H9 (cell line): ENCODE results near the gene CA5A. TPM values are rescaled to one million over a fixed set of nuclear protein-coding genes. Genes with fewer than 3 reads are reported as not detected.

Experiments used
- DNase-seq: peaks from one replicate; pipeline ENCODE4 v3.0.0-alpha.2; 2017
- H2AFZ ChIP-seq: one replicate; pipeline ENCODE4 v1.6.1; 2013; ENCODE audit warnings: mild to moderate bottlenecking, low read length, control low read depth, moderate library complexity
- H2AK5ac ChIP-seq: 2 replicates; pipeline ENCODE4 v1.6.1; 2013; ENCODE audit warnings: low read length, control low read depth, mixed read lengths; ENCODE audit not compliant: insufficient read length
- H2BK120ac ChIP-seq: one replicate; pipeline ENCODE4 v1.6.1; 2013; ENCODE audit warnings: low read depth, mild to moderate bottlenecking, low read length, control low read depth, inconsistent platforms; ENCODE audit not compliant: poor library complexity, severe bottlenecking
- H2BK12ac ChIP-seq: 2 replicates; pipeline ENCODE4 v1.6.1; 2013; ENCODE audit warnings: low read length, control low read depth, mixed read lengths, low read depth; ENCODE audit not compliant: insufficient read length
- H2BK15ac ChIP-seq: 2 replicates; pipeline ENCODE4 v1.6.1; 2013; ENCODE audit warnings: low read depth, low read length, control low read depth
- H2BK20ac ChIP-seq: one replicate; pipeline ENCODE4 v1.6.1; 2013; ENCODE audit warnings: low read depth, mild to moderate bottlenecking, low read length, control low read depth, inconsistent platforms; ENCODE audit not compliant: poor library complexity, severe bottlenecking
- H2BK5ac ChIP-seq: 2 replicates; pipeline ENCODE4 v1.6.1; 2013; ENCODE audit warnings: low read length, control low read depth, mixed read lengths; ENCODE audit not compliant: insufficient read length
- H3K14ac ChIP-seq: 2 replicates; pipeline ENCODE4 v1.6.1; 2013; ENCODE audit warnings: low read length, control low read depth; ENCODE audit not compliant: insufficient read depth
- H3K18ac ChIP-seq: 2 replicates; pipeline ENCODE4 v1.6.1; 2013; ENCODE audit warnings: low read depth, mild to moderate bottlenecking, mixed read lengths, low read length, control low read depth; ENCODE audit not compliant: insufficient read length
- H3K23ac ChIP-seq: 2 replicates; pipeline ENCODE4 v1.6.1; 2013; ENCODE audit warnings: low read length, control low read depth, mixed read lengths, low read depth; ENCODE audit not compliant: insufficient read length
- H3K23me2 ChIP-seq: 2 replicates; pipeline ENCODE4 v1.6.1; 2013; ENCODE audit warnings: low read depth, mild to moderate bottlenecking, mixed read lengths, low read length, control low read depth; ENCODE audit not compliant: insufficient read length, poor library complexity, severe bottlenecking
- H3K27ac ChIP-seq: 2 replicates; pipeline ENCODE4 v1.5.1; 2013; ENCODE audit warnings: low read length, control low read depth, mixed read lengths, low read depth; ENCODE audit not compliant: insufficient read length
- H3K27me3 ChIP-seq: 2 replicates; pipeline ENCODE4 v1.6.1; 2013; ENCODE audit warnings: low read length, control low read depth, inconsistent platforms; ENCODE audit not compliant: insufficient read depth
- H3K4ac ChIP-seq: 2 replicates; pipeline ENCODE4 v1.6.1; 2013; ENCODE audit warnings: low read depth, mild to moderate bottlenecking, control low read depth, inconsistent platforms, low read length, moderate library complexity
- H3K4me1 ChIP-seq: 2 replicates; pipeline ENCODE4 v1.6.1; 2013; ENCODE audit warnings: low read length, control low read depth, inconsistent platforms; ENCODE audit not compliant: insufficient read depth
- H3K4me2 ChIP-seq: 2 replicates; pipeline ENCODE4 v1.6.1; 2013; ENCODE audit warnings: low read length, control low read depth, mixed read lengths; ENCODE audit not compliant: insufficient read length, insufficient read depth
- H3K56ac ChIP-seq: 2 replicates; pipeline ENCODE4 v1.6.1; 2013; ENCODE audit warnings: low read depth, mild to moderate bottlenecking, mixed read lengths, low read length, control low read depth; ENCODE audit not compliant: insufficient read length
- H3K79me1 ChIP-seq: 2 replicates; pipeline ENCODE4 v1.6.1; 2013; ENCODE audit warnings: low read depth, mild to moderate bottlenecking, moderate library complexity, low read length, control low read depth, inconsistent platforms; ENCODE audit not compliant: insufficient read depth, poor library complexity, severe bottlenecking
- H3K79me2 ChIP-seq: 2 replicates; pipeline ENCODE4 v1.6.1; 2013; ENCODE audit warnings: low read length, control low read depth, inconsistent platforms; ENCODE audit not compliant: insufficient read depth
- H3K9ac ChIP-seq: 2 replicates; pipeline ENCODE4 v1.6.1; 2013; ENCODE audit warnings: low read length, control low read depth, mixed read lengths; ENCODE audit not compliant: insufficient read length; ENCODE audit errors: extremely low read depth
- H3K9me3 ChIP-seq: one replicate; pipeline ENCODE4 v1.6.1; 2013; ENCODE audit warnings: low read depth, low read length, inconsistent platforms; ENCODE audit not compliant: control insufficient read depth
- H3T11ph ChIP-seq: one replicate; pipeline ENCODE4 v1.6.1; 2013; ENCODE audit warnings: mild to moderate bottlenecking, low read length, control low read depth, inconsistent platforms
- H4K20me1 ChIP-seq: one replicate; pipeline ENCODE4 v1.6.1; 2013; ENCODE audit not compliant: control insufficient read depth, insufficient read length, insufficient read depth
- H4K5ac ChIP-seq: 2 replicates; pipeline ENCODE4 v1.6.1; 2013; ENCODE audit warnings: low read depth, mild to moderate bottlenecking, mixed read lengths, low read length, control low read depth; ENCODE audit not compliant: insufficient read length
- H4K8ac ChIP-seq: replicated peaks from 2 replicates; pipeline ENCODE4 v1.6.1; 2013; ENCODE audit warnings: low read length, control low read depth, mixed read lengths, low read depth; ENCODE audit not compliant: insufficient read length
- H4K91ac ChIP-seq: 2 replicates; pipeline ENCODE4 v1.6.1; 2013; ENCODE audit warnings: low read depth, mild to moderate bottlenecking, moderate library complexity, mixed read lengths, low read length, control low read depth; ENCODE audit not compliant: insufficient read length
- H3K27ac Mint-ChIP-seq, 3 experiments: 2 replicates in 2 of 3; 3 replicates in 1 of 3; pipeline ENCODE4 v1.8.0; 2020 to 2021; ENCODE audit warnings: mixed read lengths in 3 of 3, mild to moderate bottlenecking in 1 of 3, moderate library complexity in 1 of 3
- H3K27me3 Mint-ChIP-seq: 2 replicates; pipeline ENCODE4 v1.8.0; 2021; ENCODE audit warnings: low read depth, mild to moderate bottlenecking, moderate library complexity, mixed read lengths
- H3K36me3 Mint-ChIP-seq, 3 experiments: 2 replicates in 2 of 3; 3 replicates in 1 of 3; pipeline ENCODE4 v1.8.0; 2020 to 2021; ENCODE audit warnings: low read depth in 3 of 3, mixed read lengths in 3 of 3; ENCODE audit not compliant: insufficient read depth in 1 of 3
- H3K4me1 Mint-ChIP-seq, 2 experiments: 2 replicates each; pipeline ENCODE4 v1.8.0; 2020; ENCODE audit warnings: mixed read lengths in 2 of 2
- H3K4me3 Mint-ChIP-seq, 2 experiments: 2 replicates in 1 of 2; 3 replicates in 1 of 2; pipeline ENCODE4 v1.8.0; 2020 to 2021; ENCODE audit warnings: mild to moderate bottlenecking in 2 of 2, mixed read lengths in 2 of 2, moderate library complexity in 1 of 2
- H3K9me3 Mint-ChIP-seq, 2 experiments: 2 replicates in 1 of 2; 3 replicates in 1 of 2; pipeline ENCODE4 v1.8.0; 2020; ENCODE audit warnings: mild to moderate bottlenecking in 2 of 2, mixed read lengths in 2 of 2, moderate library complexity in 1 of 2
- CTCF ChIP-seq: fragments of 200-600 bp; sonication (generic); conservative IDR thresholded peaks from 3 replicates; pipeline ENCODE4 v1.8.0; 2021; ENCODE audit warnings: antibody characterized with exemption, mild to moderate bottlenecking
- WGBS: extraction: QIAGEN DNeasy Blood & Tissue Kit; methylation state at CpG from one replicate; pipeline ENCODE4 v1.1.7; 2013; ENCODE audit warnings: missing lambda C conversion rate, low lambda C conversion rate, mixed read lengths; ENCODE audit not compliant: insufficient read length; ENCODE audit errors: extremely low coverage; 5-methylcytosine and 5-hydroxymethylcytosine counted together
- total RNA-seq: library from RNA; stranded (reverse); gene quantifications from 2 replicates; pipeline ENCODE4 v1.2.1, GENCODE V29; 2021

CA5A gene
- total RNA-seq, 1 experiment from 2014 or later, result not detected

- H3K27me3 ChIP-seq, result no peaks in the 10 kb centered on the region
- no peak overlapping the region for H3T11ph ChIP-seq
- Mint-ChIP-seq H3K9me3 (peaks cover 0 to 3% of the 10 kb centered on the region in 2 experiments; a peak in 1 of 5 replicates), H3K4me3 (no peak overlapping the region), H3K27me3 (peaks cover 9% of the 10 kb centered on the region), H3K36me3 (peaks cover 23 to 63% (median 32%) of the 10 kb centered on the region in 3 experiments), H3K27ac (peak overlapping the region; percentile 36 to 88 (median 49); a peak in 4 of 7 replicates), H3K4me1 (peaks cover 20 to 48% of the 10 kb centered on the region in 2 experiments)
- H3K79me2 ChIP-seq, result no peaks in the 10 kb centered on the region; the same call in 1 of the 2 replicates
- H4K8ac ChIP-seq, result no peak overlapping the region
- no peak overlapping the region for H2BK15ac ChIP-seq
- H4K91ac ChIP-seq, result peak overlapping the region; percentile 57
- no peak overlapping the region for H2BK120ac ChIP-seq
- H4K20me1 ChIP-seq, result peaks cover 2% of the 10 kb centered on the region
- DNase-seq, result no peak
- H3K9me3 ChIP-seq, result no peaks in the 10 kb centered on the region
- no peak overlapping the region for H3K27ac ChIP-seq
- H4K5ac ChIP-seq, result no peak overlapping the region
- H3K4me2 ChIP-seq, result peak overlapping the region; percentile 26
- H3K23ac ChIP-seq, result no peak overlapping the region
- no peak overlapping the region for H2AFZ ChIP-seq
- H2BK20ac ChIP-seq, result no peak overlapping the region
- no peak overlapping the region for H3K56ac ChIP-seq
- H3K9ac ChIP-seq, result no peak overlapping the region
- H2BK12ac ChIP-seq, result no peak overlapping the region
- no peaks in the 10 kb centered on the region for H3K23me2 ChIP-seq
- no peaks in the 10 kb centered on the region for H3K79me1 ChIP-seq
- WGBS, result no CpG with 5 or more reads among the region's 21 CpGs
- H3K14ac ChIP-seq, result no peak overlapping the region; the same call in 1 of the 2 replicates
- H2BK5ac ChIP-seq, result no peak overlapping the region
- H2AK5ac ChIP-seq, result no peak overlapping the region
- H3K4ac ChIP-seq, result no peak overlapping the region
- no peak overlapping the region for H3K18ac ChIP-seq
- no peak for TF ChIP-seq CTCF
- H3K4me1 ChIP-seq, result no peaks in the 10 kb centered on the region; the same call in 1 of the 2 replicates
Observed at GRCh38 chr16:87854053-87854906, 82.0 kb downstream of the CA5A start.
